Smooth muscle cell of the pulmonary artery (primary cell): Measurements from ENCODE around the gene NTRK1. TPM values are rescaled to one million over a fixed set of nuclear protein-coding genes. Genes with fewer than 3 reads are reported as not detected.

Experiments used
- total RNA-seq: library from RNA; depleted of rRNA; stranded (reverse); fragments of >200 nt; gene quantifications from 2 replicates; pipeline ENCODE4 v1.2.3, GENCODE V29; 2014

The NTRK1 gene
- total RNA-seq = 0.03 and 0.07 TPM in 2 replicates

GRCh38 chr1:156860628-156861423, at the start of gene NTRK1:
TSS of gene NTRK1 (plus strand) at chr1:156860865. CDS start at chr1:156860935, 70 bp downstream.

DNA sequence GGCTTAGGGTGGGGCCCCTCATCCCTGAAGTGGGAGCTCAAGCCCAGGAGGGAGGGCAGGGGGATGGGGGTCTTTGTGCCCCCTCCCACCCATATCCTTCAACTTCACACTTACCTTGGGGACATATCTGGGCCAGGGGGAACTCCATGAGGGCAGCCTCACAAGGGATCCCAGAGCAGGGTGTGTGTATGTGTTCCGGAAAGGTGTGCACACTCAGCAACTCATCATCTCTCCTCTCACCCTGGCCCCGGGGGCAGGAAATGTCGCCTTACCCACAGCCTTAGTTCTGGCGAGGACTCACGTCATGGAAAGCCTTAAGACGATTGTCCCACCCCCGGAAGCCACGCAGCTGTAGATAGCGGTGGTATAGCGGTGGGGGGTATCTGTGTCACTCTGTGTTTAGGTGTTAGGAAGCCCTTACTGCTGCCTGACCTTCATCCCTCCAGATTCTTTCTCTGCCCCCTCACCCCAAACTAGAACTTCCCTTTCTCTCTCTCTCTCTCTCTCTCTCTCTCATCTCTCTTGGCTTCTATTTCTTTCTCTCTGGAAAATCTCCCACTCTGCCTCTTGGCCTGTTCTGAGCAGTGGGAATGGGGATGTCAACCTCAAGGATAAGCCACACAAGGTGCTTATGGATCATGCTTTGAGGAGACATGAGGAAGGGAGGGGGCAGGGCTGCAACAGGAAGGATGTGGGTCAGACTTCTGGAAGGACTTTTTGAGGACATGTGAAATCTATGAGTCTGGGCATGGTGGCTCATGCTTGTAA, 43.9 kb upstream of the NTRK1 start, which contains the start of gene SH2D2A:
TSS of gene SH2D2A (minus strand) at position 288 of the 768 bp plus-strand sequence. CDS start at position 148, 140 bp downstream.

GRCh38 chr1:156858959-156859522, 1.6 kb upstream of the NTRK1 start, which contains the start of gene INSRR:
TSS of gene INSRR (minus strand) at chr1:156859117. CDS start at chr1:156858621, 496 bp downstream.

GRCh38 chr1:156893048-156893953, 32.6 kb downstream of the NTRK1 start, which contains the start of gene PEAR1:
TSS of gene PEAR1 (plus strand) at chr1:156893718. CDS start at chr1:156903927, 10,209 bp downstream.

GRCh38 chr1:156920233-156921052, 59.8 kb downstream of the NTRK1 start, which contains the start of gene LRRC71:
TSS of gene LRRC71 (plus strand) at chr1:156920632. CDS start at chr1:156920804, 172 bp downstream.

Other genes with a start within 250 kb of the NTRK1 start
- not detected in 2 replicates for gene HAPLN2, start 241.4 kb upstream of the NTRK1 start, total RNA-seq
- not detected in 2 replicates for gene BCAN, start 218.7 kb upstream of the NTRK1 start, total RNA-seq
- 43.7 and 57.4 TPM in 2 replicates for gene NES, start 183.5 kb upstream of the NTRK1 start, total RNA-seq
- gene CRABP2, start 155.3 kb upstream of the NTRK1 start, total RNA-seq = 13.8 and 24.8 TPM in 2 replicates
- gene METTL25B, start 132.4 kb upstream of the NTRK1 start, total RNA-seq = 12.4 and 15.2 TPM in 2 replicates
- gene ISG20L2, start 132.1 kb upstream of the NTRK1 start, total RNA-seq = 8.9 and 10.9 TPM in 2 replicates
- 35.4 and 54.9 TPM in 2 replicates for gene MRPL24, start 119.8 kb upstream of the NTRK1 start, total RNA-seq
- gene HDGF, start 109.2 kb upstream of the NTRK1 start, total RNA-seq = 125 and 164 TPM in 2 replicates
- gene PRCC, start 93.3 kb upstream of the NTRK1 start, total RNA-seq = 15.6 and 15.8 TPM in 2 replicates
- gene SH2D2A, start 44.0 kb upstream of the NTRK1 start, total RNA-seq = 0.13 TPM in 1 of 2 replicates, not detected in the other
- under 0.01 TPM in 1 of 2 replicates, not detected in the other for gene INSRR, start 1.7 kb upstream of the NTRK1 start, total RNA-seq
- 12.7 and 15.9 TPM in 2 replicates for gene PEAR1, start 32.9 kb downstream of the NTRK1 start, total RNA-seq
- 0.13 TPM in 1 of 2 replicates, not detected in the other for gene LRRC71, start 59.8 kb downstream of the NTRK1 start, total RNA-seq
- 31.7 and 33.3 TPM in 2 replicates for gene ARHGEF11, start 184.9 kb downstream of the NTRK1 start, total RNA-seq
- gene ETV3L, start 238.9 kb downstream of the NTRK1 start, total RNA-seq = not detected in 2 replicates